ENCODE measurements around the gene SNTB2. TPM values are rescaled to one million over a fixed set of nuclear protein-coding genes. Genes with fewer than 3 reads are reported as not detected.
"Not testable (repeated sequence)": the region's sequence is repeated elsewhere in the genome, so short reads cannot be mapped to it uniquely, and the experiment has no call there.

The SNTB2 gene
- total RNA-seq, 1 donor from 2014 or later, result 25.2 TPM

DNA sequence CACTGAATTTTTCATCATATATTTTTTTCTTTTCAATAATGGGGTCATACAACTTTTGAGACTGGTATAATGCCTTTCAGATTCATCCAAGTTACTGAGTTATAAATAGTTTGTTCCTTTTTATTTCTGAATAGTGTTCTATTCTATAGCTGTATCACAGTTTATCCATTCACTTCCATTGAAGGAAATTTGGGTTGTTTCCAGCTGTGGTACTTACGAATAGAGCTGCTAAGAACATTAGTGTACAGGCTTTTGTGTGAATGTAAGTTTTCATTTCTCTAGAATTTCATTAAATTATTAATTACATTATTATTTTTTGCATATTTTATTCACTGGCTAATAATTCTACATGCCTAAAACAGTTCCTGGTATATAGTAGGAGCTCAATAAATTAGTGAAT, 52.9 kb downstream of the SNTB2 start:
- ATAC-seq, result no peak

GRCh38 chr16:69240331-69240730, 53.4 kb downstream of the SNTB2 start:
- no peak for ATAC-seq

DNA sequence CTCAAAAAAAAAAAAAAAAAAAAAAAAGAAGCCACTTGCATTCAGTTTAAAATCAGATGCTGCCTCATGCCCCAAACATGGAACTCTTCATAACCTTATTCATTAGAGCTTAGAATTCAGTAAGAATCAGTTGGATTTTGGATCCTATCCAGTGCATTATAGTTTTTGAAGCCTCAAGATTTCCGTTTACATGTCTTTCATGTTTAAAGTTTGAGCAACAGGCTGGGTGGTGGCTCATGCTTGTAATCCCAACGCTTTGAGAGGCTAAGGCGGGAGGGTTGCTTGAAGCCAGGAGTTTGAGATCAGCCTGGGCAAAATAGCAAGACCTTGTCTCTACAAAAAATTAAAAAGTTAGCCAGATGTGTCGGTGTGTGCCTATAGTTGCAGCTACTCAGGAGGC, 55.0 kb downstream of the SNTB2 start:
- no peak for ATAC-seq

DNA sequence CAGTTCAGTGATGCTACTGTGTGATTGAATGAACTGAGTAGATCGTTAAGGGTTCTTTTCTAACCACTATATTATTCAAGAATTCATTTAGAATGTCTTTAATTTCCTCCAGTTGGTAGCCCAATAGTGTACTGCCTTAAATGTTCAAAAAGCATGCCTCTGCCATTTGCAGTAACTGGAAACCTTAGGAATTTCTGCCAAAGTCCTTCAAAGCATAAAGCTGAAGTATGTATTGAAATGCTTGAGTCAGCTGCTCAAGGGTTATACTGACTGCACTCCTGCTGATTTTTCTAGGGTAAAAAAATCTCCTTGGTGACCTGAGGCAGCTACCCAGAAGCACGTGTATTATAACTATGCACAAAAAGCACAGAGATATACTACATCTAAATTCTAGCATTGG, 56.5 kb downstream of the SNTB2 start:
- ATAC-seq, result no peak

DNA sequence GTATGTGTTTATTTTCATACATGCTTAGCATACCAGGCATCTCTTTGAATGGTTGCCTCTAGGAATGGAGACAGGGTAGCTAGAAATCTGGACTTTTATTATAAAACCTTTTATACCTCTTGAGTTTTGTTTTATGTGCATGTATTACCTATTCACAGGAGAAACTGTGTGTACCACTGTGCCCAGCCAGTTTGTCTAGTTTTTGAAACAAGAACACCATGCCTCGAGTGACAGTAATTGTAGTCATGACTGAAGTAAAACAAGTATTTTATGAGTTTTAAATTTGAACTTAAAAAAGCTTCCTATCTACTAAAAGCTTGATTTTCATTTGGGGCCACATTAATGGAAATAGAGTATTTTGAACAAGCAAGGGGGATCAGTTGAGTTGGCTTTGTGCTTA, 57.4 kb downstream of the SNTB2 start:
- ATAC-seq, result no peak

GRCh38 chr16:69250081-69250480, 63.1 kb downstream of the SNTB2 start:
- no peak for ATAC-seq

- no peak for ATAC-seq
These were observed 66.9 kb downstream of the SNTB2 start for GRCh38 chr16:69253870-69254341.

DNA sequence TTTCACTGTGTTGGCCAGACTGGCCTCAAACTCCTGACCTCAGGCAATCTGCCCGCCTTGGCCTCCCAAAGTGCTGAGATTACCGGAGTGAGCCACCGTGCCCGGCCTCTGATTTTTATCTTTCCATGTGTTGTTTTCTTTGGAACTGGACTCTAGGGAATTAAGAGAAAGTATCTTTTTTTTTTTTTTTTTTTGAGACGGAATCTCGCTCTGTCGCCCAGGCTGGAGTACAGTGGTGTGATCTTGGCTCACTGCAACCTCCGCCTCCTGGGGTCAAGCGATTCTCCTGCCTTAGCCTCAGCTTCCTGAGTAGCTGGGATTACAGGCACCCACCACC, 72.4 kb downstream of the SNTB2 start:
- not testable (repeated sequence) for ATAC-seq

DNA sequence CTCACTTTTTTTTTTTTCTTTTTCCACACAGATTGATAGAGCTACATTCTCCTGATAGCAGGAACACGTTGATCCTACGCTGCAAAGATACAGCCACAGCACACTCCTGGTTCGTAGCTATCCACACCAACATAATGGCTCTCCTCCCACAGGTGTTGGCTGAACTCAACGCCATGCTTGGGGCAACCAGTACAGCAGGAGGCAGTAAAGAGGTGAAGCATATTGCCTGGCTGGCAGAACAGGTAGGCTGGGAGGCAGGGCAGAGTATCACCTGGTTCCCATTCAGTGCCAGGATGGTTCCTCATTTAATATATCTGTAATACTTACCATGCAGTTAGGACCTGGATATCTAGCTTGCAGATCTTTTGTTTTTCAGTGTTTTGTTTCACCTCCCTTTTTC, 73.1 kb downstream of the SNTB2 start:
- peak; percentile 68 for ATAC-seq

GRCh38 chr16:69260506-69260905, 73.5 kb downstream of the SNTB2 start:
- no peak for ATAC-seq

GRCh38 chr16:69266334-69267063, 79.5 kb downstream of the SNTB2 start:
- ATAC-seq, result no peak

DNA sequence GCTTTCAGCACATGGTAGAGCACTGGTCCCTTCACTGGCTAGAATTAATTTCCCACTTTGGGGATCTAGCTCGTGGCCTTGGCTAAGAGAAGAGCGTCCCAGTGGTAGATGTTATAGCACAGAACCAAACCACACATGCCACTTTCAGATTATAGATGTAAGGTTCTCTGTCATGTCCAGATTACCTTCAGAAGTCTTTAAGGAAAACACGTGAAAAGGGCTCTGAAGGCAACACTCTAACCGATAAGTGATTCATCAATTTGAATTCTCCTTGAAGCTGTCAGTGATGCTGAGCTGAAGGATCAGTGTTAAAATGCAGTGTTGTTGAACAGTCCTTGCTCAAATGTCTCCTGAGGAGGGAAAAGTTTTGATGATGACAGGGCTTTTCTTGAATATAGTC, 80.7 kb downstream of the SNTB2 start:
- no peak for ATAC-seq

DNA sequence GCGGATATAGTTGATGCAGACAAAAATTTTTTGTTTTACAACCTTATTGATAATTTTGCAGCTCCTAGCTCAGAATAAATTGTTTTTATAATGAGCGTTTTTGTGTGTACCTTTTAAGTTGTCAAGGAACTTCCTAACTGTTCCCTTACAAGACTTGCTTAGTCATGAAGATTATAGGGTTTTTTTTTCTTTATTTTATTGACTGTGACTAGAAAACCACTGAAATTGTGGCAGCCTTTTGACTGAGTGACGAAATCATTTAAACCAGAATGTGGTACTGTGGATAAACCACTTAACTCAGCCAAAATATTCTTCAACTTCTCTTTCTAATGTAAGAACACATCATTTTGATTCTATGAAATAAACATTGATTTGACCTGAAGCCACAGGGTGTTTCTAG, 83.4 kb downstream of the SNTB2 start:
- no peak for ATAC-seq

DNA sequence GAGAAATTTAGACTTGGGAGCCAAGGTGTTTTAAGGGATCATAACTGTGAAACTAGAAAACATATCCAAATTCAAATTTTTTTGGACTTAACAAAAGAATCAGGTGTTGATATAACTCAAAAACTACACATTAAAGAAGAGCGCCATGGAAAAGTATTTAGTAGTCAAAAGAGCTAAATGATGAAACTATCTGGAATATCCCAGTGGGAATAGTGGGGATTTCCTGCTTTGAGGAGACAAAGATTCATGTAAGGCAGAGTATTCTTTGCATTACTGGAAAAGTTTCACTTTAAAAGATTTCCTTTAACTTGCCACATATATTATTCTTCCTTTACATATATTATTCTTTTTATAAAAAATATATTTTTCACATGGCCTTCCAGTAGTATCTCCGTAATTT, 83.9 kb downstream of the SNTB2 start:
- no peak for ATAC-seq

GRCh38 chr16:69273009-69273408, 86.0 kb downstream of the SNTB2 start:
- no peak for ATAC-seq

GRCh38 chr16:69274699-69275235, 87.8 kb downstream of the SNTB2 start:
- ATAC-seq, result no peak

DNA sequence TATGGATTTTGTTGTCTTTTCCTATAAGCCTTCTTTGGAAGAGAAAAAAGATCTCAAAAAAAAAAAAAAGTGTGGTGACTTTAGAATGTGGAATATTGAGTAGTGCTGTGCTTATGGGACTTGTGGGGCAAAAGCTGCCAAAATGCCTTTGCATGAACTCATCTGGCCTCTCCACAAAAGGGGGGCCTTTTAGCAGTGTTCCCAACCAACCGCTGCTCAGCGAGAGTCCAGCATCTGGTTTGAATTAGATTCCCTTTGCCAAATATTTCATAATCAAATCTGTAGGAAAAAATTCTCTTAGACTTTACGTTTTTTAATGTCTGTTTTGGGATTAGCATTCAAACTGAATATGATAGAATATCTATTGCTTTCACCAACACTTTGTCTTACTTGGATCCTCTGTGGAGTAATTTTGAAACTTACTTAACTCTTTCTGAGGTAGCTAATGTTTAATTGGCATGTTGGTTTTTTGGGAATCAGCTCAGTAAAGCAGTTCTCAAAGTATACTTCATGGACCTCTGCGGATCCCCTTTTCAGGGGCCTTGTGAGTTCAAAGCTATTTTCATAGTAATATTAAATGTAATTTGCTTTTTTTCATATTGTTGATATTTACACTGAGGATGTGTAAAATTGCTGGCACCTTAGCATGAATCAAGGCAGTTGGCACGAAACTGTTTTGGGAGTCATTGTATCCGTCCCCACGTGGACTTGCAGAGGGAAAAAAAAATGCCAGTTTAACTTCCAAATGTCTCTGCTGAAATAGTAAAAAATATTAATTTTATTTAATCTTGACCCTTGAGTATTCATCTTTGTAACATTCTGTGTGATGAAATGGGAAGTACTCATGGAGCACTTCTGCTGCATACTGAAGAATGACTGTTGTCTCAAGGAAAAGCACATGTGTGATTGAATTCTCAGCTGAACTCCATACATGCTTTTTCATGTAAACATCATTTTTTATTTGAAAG, 89.5 kb downstream of the SNTB2 start:
- ATAC-seq, result no peak

- ATAC-seq, result no peak
These were observed 90.4 kb downstream of the SNTB2 start for GRCh38 chr16:69277413-69277812.

GRCh38 chr16:69283851-69284250, 96.9 kb downstream of the SNTB2 start:
- ATAC-seq, result no peak

GRCh38 chr16:69285240-69285639, 98.3 kb downstream of the SNTB2 start:
- no peak for ATAC-seq

DNA sequence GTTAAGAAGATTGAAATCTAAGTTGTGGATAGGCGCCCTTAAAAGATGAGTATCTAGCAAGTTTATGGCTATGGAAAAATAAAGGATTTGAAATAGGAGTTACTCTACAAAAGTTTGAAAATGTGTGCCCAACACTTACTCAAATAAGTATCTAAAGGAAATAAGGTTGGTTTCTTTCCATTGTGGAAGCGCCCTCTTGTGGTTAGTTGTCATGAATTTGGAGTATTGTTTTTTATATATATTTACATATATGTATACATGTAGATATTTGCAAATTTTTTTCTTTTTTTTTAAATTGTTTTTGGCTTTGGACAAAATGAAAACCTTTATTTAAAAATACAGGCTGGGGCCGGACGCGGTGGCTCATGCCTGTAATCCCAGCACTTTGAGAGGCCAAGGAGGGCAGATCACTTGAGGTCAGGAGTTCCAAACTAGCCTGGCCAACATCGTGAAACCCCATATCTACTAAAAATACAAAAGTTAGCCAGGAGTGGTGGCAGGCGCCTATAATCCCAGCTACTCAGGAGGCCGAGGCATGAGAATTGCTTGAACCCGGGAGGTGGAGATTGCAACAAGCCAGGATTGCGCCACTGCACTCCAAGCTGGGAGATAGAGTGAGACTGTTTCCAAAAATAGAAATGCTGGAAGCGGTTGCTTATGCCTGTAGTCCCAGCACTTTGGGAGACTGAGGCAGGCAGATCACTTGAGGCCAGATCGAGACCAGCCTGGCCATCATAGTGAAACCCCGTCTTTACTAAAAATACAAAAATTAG, 100.2 kb downstream of the SNTB2 start:
- ATAC-seq, result no peak

DNA sequence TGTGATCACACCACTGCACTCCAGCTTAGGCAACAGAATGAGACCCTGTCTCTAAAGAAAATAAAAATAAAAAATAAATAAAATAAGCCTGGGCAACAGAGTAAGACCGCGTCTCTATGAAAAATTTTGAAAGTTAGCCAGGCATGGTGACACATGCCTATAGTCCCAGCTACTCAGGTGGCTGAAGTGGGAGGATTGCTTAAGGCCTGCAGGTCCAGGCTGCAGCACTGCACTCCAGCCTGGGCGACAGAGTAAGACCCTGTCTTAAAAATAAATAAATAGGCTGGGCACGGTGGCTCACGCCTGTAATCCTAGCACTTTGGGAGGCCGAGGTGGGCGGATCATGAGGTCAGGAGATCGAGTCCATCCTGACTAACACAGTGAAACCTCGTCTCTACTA, 104.7 kb downstream of the SNTB2 start:
- not testable (repeated sequence) for ATAC-seq

GRCh38 chr16:69293401-69293800, 106.4 kb downstream of the SNTB2 start:
- no peak for ATAC-seq
